Measurements from ENCODE around the gene CYB5A.

GRCh38 chr18:74278983-74279382 lies 12.8 kb downstream of the CYB5A start:
- no peak for TF ChIP-seq POLR2A (IDR thresholded peaks at IDR 0.05)
- TF ChIP-seq CTCF (IDR thresholded peaks at IDR 0.05), result no peak

Data from thyroid gland (tissue), 4 donors.